ENCODE results near the gene HBZ.
"Not testable (repeated sequence)": the region's sequence is repeated elsewhere in the genome, so short reads cannot be mapped to it uniquely, and the experiment has no call there.

Gene HBZ

DNA sequence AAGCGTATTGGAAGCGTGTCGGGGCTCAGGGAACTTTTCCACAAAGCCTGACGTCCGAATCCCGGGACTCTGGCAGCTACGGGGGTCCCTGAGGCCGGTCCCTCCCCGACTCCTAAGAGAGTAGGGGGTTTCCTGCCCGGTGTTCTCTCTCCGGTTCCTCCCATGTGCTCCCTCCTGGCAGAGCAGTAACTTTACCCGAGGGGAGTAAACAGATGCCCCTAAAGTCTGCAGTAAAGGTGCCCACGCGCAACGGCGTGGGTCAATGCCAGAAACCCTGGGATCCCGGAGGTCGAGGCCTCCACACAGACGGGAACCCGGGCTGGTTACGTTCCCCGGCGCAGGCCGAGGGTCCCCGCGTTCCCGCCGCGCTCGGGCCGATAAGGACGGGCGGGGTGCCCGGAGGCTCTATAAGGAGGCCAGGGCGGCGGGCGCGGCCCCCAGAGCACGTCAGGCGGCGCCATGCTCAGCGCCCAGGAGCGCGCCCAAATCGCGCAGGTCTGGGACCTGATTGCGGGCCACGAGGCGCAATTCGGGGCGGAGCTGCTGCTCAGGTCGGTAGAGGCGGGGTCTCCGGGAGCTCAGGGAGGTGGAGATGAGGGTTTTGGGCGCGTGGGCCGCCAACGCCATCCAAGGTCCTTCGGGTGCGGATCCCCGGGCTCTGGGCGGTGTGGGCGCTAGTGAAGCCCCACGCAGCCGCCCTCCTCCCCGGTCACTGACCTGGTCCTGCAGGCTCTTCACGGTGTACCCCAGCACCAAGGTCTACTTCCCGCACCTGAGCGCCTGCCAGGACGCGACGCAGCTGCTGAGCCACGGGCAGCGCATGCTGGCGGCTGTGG lies 13.3 kb downstream of the HBZ start, which contains the start of gene HBM:
Gene HBM (plus strand): TSS at position 440 of the 836 bp plus-strand sequence. CDS start 20 bp downstream, at position 460.
- peak; percentile 69 for DNase-seq

DNA sequence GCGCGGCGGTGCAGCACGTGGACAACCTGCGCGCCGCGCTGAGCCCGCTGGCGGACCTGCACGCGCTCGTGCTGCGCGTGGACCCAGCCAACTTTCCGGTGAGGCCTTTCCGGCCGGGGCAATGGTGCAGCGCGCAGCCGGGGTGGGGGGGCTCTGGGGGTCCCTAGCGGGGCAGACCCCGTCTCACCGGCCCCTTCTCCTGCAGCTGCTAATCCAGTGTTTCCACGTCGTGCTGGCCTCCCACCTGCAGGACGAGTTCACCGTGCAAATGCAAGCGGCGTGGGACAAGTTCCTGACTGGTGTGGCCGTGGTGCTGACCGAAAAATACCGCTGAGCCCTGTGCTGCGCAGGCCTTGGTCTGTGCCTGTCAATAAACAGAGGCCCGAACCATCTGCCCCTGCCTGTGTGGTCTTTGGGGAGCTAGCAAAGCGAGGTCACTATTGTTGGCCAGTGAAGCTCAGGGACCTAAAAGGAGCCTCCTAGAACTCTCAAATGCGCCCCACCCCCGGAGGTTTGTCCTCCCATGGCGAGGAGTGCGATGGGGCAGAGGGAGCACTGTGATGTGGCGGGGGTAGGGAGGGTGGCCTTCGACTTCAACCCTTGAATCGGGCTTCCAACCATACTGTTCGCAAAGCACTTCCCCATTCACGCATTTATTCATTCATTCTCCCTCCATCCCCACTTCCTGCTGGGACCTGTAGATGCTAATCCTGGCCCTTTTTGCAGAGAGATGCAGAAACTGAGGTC lies 14.1 kb downstream of the HBZ start:
- DNase-seq, result no peak

DNA sequence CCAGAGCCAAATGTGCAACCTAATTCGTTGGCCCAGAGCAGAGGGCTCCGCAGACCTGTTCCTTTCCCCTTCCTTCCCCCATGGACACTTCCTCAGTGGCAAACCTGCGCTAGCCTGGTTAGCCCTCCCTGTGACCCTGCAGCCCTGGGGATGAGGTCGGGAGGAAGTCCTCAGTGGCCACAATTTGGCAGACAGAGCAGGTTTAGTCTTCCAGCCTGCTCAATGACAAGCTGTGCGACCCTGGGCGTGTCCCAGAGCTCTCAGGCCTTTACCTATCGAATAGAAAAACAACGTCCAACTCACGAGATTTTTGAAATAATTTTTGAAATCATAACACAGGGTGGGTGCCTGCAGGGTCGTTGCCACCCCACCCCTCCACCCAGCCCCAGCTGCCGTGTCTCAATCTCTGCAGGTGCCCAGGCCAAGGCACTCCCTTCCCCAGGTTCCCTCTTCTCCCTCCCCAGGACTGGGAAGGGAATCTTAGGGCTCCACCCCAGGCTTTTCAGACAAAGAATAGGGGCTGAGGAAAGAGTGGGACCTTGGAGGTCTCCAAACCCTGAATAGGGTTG lies 14.8 kb downstream of the HBZ start:
- DNase-seq, result no peak

DNA sequence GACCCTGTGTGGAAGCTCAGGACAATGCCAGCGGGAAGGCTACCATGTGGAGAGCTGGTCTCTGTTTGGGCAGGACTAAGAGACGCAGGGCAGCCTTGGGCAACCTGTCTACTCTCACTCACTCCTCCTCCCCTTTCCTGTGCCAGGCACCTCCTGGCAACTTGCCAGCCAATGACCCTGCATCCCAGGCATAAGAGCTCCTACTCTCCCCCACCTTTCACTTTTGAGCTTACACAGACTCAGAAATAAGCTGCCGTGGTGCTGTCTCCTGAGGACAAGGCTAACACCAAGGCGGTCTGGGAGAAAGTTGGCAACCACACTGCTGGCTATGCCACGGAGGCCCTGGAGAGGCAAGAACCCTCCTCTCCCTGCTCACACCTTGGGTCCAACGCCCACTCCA lies 16.0 kb downstream of the HBZ start:
- DNase-seq, result peak; percentile 58

DNA sequence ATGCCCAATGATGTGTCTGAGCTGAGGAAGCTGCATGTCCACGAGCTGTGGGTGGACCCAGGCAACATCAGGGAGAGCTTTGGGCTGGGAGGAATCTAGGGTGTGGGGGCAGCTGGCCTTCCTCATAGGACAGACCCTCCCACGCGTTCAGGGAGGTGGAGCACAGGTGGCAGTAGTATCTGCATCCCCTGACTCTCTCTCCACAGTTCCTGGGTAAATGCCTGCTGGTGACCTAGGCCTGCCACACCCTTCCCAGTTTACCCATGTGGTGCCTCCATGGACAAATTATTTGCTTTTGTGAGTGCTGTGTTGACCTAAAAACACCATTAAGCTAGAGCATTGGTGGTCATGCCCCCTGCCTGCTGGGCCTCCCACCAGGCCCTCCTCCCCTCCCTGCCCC lies 16.6 kb downstream of the HBZ start:
- DNase-seq, result no peak

DNA sequence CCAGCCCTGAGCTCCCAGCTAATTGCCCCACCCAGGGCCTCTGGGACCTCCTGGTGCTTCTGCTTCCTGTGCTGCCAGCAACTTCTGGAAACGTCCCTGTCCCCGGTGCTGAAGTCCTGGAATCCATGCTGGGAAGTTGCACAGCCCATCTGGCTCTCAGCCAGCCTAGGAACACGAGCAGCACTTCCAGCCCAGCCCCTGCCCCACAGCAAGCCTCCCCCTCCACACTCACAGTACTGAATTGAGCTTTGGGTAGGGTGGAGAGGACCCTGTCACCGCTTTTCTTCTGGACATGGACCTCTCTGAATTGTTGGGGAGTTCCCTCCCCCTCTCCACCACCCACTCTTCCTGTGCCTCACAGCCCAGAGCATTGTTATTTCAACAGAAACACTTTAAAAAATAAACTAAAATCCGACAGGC lies 17.7 kb downstream of the HBZ start:
- peak; percentile 59 for DNase-seq

DNA sequence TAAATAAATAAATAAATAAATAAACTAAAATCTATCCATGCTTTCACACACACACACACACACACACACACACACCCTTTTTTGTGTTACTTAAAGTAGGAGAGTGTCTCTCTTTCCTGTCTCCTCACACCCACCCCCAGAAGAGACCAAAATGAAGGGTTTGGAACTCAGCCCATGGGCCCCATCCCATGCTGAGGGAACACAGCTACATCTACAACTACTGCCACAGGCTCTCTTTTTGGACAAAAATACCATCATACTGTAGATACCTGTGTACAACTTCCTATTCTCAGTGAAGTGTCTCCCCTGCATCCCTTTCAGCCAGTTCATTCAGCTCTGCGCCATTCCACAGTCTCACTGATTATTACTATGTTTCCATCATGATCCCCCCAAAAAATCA lies 18.3 kb downstream of the HBZ start:
- no peak for DNase-seq

DNA sequence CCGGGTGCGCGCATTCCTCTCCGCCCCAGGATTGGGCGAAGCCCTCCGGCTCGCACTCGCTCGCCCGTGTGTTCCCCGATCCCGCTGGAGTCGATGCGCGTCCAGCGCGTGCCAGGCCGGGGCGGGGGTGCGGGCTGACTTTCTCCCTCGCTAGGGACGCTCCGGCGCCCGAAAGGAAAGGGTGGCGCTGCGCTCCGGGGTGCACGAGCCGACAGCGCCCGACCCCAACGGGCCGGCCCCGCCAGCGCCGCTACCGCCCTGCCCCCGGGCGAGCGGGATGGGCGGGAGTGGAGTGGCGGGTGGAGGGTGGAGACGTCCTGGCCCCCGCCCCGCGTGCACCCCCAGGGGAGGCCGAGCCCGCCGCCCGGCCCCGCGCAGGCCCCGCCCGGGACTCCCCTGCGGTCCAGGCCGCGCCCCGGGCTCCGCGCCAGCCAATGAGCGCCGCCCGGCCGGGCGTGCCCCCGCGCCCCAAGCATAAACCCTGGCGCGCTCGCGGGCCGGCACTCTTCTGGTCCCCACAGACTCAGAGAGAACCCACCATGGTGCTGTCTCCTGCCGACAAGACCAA lies 20.0 kb downstream of the HBZ start, which contains the start of gene HBA2:
Gene HBA2 (plus strand): TSS at position 503 of the 568 bp plus-strand sequence. CDS start 37 bp downstream, at position 540.
- DNase-seq, result not testable (repeated sequence)

DNA sequence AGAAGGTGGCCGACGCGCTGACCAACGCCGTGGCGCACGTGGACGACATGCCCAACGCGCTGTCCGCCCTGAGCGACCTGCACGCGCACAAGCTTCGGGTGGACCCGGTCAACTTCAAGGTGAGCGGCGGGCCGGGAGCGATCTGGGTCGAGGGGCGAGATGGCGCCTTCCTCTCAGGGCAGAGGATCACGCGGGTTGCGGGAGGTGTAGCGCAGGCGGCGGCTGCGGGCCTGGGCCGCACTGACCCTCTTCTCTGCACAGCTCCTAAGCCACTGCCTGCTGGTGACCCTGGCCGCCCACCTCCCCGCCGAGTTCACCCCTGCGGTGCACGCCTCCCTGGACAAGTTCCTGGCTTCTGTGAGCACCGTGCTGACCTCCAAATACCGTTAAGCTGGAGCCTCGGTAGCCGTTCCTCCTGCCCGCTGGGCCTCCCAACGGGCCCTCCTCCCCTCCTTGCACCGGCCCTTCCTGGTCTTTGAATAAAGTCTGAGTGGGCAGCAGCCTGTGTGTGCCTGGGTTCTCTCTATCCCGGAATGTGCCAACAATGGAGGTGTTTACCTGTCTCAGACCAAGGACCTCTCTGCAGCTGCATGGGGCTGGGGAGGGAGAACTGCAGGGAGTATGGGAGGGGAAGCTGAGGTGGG lies 20.9 kb downstream of the HBZ start:
- not testable (repeated sequence) for DNase-seq

DNA sequence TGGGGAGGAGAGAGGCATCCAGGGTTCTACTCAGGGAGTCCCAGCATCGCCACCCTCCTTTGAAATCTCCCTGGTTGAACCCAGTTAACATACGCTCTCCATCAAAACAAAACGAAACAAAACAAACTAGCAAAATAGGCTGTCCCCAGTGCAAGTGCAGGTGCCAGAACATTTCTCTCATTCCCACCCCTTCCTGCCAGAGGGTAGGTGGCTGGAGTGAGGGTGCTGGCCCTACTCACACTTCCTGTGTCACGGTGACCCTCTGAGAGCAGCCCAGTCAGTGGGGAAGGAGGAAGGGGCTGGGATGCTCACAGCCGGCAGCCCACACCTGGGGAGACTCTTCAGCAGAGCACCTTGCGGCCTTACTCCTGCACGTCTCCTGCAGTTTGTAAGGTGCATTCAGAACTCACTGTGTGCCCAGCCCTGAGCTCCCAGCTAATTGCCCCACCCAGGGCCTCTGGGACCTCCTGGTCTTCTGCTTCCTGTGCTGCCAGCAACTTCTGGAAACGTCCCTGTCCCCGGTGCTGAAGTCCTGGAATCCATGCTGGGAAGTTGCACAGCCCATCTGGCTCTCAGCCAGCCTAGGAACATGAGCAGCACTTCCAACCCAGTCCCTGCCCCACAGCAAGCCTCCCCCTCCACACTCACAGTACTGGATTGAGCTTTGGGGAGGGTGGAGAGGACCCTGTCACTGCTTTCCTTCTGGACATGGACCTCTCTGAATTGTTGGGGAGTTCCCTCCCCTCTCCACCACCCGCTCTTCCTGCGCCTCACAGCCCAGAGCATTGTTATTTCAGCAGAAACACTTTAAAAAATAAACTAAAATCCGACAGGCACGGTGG lies 21.7 kb downstream of the HBZ start:
- DNase-seq, result peak; percentile 87

DNA sequence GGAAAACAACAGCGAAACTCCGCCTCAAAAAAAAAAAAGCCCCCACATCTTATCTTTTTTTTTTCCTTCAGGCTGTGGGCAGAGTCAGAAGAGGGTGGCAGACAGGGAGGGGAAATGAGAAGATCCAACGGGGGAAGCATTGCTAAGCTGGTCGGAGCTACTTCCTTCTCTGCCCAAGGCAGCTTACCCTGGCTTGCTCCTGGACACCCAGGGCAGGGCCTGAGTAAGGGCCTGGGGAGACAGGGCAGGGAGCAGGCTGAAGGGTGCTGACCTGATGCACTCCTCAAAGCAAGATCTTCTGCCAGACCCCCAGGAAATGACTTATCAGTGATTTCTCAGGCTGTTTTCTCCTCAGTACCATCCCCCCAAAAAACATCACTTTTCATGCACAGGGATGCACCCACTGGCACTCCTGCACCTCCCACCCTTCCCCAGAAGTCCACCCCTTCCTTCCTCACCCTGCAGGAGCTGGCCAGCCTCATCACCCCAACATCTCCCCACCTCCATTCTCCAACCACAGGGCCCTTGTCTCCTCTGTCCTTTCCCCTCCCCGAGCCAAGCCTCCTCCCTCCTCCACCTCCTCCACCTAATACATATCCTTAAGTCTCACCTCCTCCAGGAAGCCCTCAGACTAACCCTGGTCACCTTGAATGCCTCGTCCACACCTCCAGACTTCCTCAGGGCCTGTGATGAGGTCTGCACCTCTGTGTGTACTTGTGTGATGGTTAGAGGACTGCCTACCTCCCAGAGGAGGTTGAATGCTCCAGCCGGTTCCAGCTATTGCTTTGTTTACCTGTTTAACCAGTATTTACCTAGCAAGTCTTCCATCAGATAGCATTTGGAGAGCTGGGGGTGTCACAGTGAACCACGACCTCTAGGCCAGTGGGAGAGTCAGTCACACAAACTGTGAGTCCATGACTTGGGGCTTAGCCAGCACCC lies 22.8 kb downstream of the HBZ start:
- peak; percentile 92 for DNase-seq

DNA sequence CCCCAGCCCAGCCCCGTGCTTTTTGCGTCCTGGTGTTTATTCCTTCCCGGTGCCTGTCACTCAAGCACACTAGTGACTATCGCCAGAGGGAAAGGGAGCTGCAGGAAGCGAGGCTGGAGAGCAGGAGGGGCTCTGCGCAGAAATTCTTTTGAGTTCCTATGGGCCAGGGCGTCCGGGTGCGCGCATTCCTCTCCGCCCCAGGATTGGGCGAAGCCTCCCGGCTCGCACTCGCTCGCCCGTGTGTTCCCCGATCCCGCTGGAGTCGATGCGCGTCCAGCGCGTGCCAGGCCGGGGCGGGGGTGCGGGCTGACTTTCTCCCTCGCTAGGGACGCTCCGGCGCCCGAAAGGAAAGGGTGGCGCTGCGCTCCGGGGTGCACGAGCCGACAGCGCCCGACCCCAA lies 23.6 kb downstream of the HBZ start:
- DNase-seq, result not testable (repeated sequence)

DNA sequence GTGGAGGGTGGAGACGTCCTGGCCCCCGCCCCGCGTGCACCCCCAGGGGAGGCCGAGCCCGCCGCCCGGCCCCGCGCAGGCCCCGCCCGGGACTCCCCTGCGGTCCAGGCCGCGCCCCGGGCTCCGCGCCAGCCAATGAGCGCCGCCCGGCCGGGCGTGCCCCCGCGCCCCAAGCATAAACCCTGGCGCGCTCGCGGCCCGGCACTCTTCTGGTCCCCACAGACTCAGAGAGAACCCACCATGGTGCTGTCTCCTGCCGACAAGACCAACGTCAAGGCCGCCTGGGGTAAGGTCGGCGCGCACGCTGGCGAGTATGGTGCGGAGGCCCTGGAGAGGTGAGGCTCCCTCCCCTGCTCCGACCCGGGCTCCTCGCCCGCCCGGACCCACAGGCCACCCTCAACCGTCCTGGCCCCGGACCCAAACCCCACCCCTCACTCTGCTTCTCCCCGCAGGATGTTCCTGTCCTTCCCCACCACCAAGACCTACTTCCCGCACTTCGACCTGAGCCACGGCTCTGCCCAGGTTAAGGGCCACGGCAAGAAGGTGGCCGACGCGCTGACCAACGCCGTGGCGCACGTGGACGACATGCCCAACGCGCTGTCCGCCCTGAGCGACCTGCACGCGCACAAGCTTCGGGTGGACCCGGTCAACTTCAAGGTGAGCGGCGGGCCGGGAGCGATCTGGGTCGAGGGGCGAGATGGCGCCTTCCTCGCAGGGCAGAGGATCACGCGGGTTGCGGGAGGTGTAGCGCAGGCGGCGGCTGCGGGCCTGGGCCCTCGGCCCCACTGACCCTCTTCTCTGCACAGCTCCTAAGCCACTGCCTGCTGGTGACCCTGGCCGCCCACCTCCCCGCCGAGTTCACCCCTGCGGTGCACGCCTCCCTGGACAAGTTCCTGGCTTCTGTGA lies 24.3 kb downstream of the HBZ start, which contains the start of gene HBA1:
Gene HBA1 (plus strand): TSS at position 204 of the 906 bp plus-strand sequence. CDS start 37 bp downstream, at position 241.
- not testable (repeated sequence) for DNase-seq

DNA sequence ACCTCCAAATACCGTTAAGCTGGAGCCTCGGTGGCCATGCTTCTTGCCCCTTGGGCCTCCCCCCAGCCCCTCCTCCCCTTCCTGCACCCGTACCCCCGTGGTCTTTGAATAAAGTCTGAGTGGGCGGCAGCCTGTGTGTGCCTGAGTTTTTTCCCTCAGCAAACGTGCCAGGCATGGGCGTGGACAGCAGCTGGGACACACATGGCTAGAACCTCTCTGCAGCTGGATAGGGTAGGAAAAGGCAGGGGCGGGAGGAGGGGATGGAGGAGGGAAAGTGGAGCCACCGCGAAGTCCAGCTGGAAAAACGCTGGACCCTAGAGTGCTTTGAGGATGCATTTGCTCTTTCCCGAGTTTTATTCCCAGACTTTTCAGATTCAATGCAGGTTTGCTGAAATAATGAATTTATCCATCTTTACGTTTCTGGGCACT lies 25.0 kb downstream of the HBZ start:
- peak; percentile 64 for DNase-seq

DNA sequence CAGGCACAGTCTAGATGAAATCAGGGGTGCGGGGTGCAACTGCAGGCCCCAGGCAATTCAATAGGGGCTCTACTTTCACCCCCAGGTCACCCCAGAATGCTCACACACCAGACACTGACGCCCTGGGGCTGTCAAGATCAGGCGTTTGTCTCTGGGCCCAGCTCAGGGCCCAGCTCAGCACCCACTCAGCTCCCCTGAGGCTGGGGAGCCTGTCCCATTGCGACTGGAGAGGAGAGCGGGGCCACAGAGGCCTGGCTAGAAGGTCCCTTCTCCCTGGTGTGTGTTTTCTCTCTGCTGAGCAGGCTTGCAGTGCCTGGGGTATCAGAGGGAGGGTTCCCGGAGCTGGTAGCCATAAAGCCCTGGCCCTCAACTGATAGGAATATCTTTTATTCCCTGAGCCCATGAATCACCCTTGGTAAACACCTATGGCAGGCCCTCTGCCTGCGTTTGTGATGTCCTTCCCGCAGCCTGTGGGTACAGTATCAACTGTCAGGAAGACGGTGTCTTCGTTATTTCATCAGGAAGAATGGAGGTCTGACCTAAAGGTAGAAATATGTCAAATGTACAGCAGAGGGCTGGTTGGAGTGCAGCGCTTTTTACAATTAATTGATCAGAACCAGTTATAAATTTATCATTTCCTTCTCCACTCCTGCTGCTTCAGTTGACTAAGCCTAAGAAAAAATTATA lies 25.7 kb downstream of the HBZ start:
- DNase-seq, result peak; percentile 83

DNA sequence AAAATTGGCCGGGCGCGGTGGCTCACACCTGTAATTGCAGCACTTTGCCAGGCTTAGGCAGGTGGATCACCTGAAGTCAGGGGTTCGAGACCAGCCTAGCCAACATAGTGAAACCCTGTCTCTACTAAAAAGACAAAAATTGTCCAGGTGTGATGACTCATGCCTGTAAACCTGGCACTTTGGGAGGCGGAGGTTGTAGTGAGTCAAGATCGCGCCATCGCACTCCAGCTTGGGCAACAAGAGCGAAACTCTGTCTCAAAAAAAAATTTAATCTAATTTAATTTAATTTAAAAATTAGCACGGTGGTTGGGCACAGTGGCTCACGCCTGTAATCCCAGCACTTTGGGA lies 26.2 kb downstream of the HBZ start:
- no peak for DNase-seq

DNA sequence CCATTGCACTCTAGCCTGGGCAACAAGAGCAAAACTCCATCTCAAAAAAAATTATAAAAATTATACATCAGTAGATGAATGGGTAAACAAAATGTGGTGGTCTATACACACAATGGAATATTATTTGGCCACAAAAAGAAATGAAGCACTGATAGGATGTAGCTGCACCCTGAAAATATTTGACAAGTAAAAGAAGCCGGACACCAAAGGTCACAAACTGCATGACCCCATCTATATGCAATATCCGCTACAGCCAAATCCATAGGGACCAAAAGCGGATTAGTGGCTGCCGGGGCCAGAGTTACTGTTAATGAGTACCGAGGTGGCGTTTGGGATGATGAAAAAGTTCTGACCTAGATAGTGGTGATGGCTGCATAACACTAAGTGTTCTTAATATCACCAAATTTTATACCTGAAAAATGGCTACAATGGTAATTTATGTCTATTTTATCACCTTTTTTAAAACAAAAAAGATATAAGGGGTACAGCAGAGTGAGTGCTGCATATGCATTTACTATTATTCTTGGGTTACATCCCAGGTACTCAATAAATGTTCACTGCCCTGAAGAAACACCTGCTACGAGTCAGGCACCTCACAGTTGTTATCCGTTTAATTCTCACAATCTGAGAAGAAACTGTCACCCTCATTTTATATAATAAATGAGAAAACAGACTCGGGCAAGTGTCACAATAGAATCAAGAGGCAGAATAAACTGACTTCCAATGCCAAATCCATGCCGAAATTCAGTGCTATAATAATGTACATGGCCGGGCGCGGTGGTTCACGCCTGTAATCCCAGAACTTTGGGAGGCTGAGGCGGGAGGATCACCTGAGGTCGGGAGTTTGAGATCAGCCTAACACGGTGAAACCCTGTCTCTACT lies 27.0 kb downstream of the HBZ start:
- peak; percentile 82 for DNase-seq
